GM12864 (cell line): ENCODE results near the gene TRIM33.
"Not testable (repeated sequence)": the region's sequence is repeated elsewhere in the genome, so short reads cannot be mapped to it uniquely, and the experiment has no call there.

Source experiments
- DNase-seq: peaks from one replicate; pipeline ENCODE4 v3.0.0-alpha.2; 2011; ENCODE audit warnings: low read depth
- H3K4me3 ChIP-seq: 2 replicates; pipeline ENCODE4 v1.5.1; 2011; ENCODE audit warnings: mild to moderate bottlenecking, low read depth, low read length, control low read depth
- TF ChIP-seq, protein P1 (sequence below): IDR thresholded peaks from 2 replicates; pipeline ENCODE4 v1.5.1; 2011; ENCODE audit warnings: low read depth, mild to moderate bottlenecking, moderate library complexity, low read length, control low read depth, inconsistent platforms; ENCODE audit errors: missing control alignments

The TRIM33 gene

GRCh38 chr1:114395863-114396262 lies 115.1 kb downstream of the TRIM33 start:
- TF ChIP-seq, protein P1, sequence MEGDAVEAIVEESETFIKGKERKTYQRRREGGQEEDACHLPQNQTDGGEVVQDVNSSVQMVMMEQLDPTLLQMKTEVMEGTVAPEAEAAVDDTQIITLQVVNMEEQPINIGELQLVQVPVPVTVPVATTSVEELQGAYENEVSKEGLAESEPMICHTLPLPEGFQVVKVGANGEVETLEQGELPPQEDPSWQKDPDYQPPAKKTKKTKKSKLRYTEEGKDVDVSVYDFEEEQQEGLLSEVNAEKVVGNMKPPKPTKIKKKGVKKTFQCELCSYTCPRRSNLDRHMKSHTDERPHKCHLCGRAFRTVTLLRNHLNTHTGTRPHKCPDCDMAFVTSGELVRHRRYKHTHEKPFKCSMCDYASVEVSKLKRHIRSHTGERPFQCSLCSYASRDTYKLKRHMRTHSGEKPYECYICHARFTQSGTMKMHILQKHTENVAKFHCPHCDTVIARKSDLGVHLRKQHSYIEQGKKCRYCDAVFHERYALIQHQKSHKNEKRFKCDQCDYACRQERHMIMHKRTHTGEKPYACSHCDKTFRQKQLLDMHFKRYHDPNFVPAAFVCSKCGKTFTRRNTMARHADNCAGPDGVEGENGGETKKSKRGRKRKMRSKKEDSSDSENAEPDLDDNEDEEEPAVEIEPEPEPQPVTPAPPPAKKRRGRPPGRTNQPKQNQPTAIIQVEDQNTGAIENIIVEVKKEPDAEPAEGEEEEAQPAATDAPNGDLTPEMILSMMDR, result no peak
- H3K4me3 ChIP-seq, result no peak overlapping the region
- DNase-seq, result no peak

GRCh38 chr1:114390960-114391359 lies 120.0 kb downstream of the TRIM33 start:
- no peak for DNase-seq
- no peak overlapping the region for H3K4me3 ChIP-seq
- TF ChIP-seq, protein P1, result no peak

DNA sequence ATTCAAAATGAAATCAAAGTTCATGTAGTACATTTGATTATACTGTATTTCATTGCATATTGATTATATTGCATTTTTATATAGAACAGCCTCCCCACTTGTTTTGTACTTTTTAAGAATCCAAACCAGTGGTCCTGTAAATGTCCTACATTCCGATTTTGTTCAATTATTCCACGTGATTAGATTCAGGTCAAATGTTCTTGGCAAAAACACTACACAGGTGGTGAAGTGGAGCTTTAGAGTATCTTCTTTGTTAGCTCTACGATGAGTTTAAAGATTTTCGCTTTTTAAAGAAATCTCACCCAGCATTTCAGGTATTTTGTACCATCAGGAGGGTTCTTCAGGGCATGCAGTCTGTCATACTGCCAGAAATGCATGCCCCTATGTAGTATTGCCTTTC lies 120.6 kb downstream of the TRIM33 start:
- DNase-seq, result no peak
- TF ChIP-seq, protein P1, result no peak
- no peak overlapping the region for H3K4me3 ChIP-seq

DNA sequence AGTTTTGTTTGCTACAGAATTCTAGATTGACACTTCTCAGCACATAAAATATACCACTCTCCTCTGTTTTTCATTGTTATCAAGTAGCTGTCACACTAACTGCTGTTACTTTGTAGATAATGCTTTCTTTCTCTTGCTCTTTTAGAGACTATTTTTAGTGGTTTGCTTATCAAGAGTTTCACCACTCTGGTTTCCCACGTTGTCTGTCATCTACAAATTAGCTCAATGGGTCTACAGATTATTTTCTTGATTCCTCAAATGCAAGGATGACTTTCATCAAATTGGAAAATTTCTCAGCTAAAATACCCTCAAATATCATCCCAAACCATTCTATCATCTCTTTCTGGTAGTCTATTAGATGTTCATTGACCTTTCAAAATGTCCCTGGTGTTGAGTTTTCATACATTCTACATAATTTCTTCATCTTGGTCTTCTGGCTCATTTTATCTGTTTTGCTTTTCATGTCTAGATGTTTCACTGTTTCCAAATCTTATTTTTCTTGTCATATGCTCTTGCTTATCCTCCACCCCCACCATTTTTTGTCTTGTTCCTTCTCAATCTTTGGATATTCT lies 122.5 kb downstream of the TRIM33 start:
- TF ChIP-seq, protein P1, result no peak
- H3K4me3 ChIP-seq, result no peak overlapping the region
- DNase-seq, result no peak

- H3K4me3 ChIP-seq, DNase-seq: not testable (repeated sequence)
Observed at GRCh38 chr1:114387585-114387984, 123.4 kb downstream of the TRIM33 start.

DNA sequence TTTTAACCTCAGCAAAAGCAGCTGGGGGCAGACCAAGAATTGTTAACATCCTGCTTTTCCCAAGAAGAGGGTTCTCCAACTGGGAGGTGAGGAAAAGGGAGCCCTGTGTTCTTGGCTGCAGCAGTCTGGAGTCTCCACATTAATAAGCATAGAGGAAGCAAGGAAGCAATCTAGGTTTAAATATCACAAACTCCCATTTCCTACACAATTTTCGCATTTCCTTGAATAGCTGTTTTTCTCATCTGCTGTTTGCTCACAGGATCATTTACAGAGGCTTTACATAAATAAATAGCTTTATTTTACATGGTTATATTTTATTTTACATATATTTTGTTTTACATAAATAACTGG lies 124.0 kb downstream of the TRIM33 start:
- H3K4me3 ChIP-seq, result no peak overlapping the region
- TF ChIP-seq, protein P1, result no peak
- DNase-seq, result no peak

- DNase-seq, result no peak
- no peak overlapping the region for H3K4me3 ChIP-seq
- TF ChIP-seq, protein P1, result no peak
Observed at GRCh38 chr1:114386129-114387009, 124.6 kb downstream of the TRIM33 start.
